ENCODE results near the gene SBF2.

Gene SBF2

GRCh38 chr11:9821008-9821752 lies 472.8 kb downstream of the SBF2 start:
- no peak overlapping the region for H3K9ac ChIP-seq (ENCODE audit: low read depth, low read length)
- H3K4me1 ChIP-seq (ENCODE audit: control insufficient read depth, insufficient read depth, low read length): peaks cover 2% of the 10 kb centered on the region
- H3K9me3 ChIP-seq (replicated peaks; ENCODE audit: low read length): no peaks in the 10 kb centered on the region
- H3K4me2 ChIP-seq (ENCODE audit: low read length): no peak overlapping the region
- no peak overlapping the region for H3K4me3 ChIP-seq (ENCODE audit: low read length)
- H3K27me3 ChIP-seq (ENCODE audit: control insufficient read depth, insufficient read depth, low read length): no peaks in the 10 kb centered on the region
- H3K36me3 ChIP-seq (ENCODE audit: insufficient read depth, low read length): no peaks in the 10 kb centered on the region

DNA sequence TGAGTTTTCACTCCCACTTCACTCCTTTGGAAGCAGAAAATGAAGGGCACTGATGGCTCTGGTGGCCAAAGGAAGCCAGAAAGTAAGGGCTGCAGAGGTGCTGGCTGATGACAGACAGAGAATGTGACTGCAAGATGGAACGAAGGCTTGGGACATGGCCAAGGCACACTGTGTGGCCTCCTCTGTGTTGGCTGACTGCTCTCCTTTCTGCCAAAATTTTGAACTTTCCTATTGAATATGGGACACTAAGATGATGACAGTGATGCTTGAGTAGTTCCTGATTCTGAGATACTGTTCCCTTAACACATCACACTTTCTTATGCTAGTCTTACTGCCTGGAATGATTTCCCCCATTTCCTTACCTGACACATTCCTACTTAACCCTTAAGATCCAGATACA lies 473.8 kb downstream of the SBF2 start:
- Histone ChIP-seq H3K36me3 (ENCODE audit: insufficient read depth, low read length) (no peaks in the 10 kb centered on the region), H3K4me3 (ENCODE audit: low read length) (no peak overlapping the region), H3K4me1 (ENCODE audit: control insufficient read depth, insufficient read depth, low read length) (peaks cover 11% of the 10 kb centered on the region), H3K9ac (ENCODE audit: low read depth, low read length) (no peak overlapping the region), H3K4me2 (ENCODE audit: low read length) (no peak overlapping the region), H3K27me3 (ENCODE audit: control insufficient read depth, insufficient read depth, low read length) (no peaks in the 10 kb centered on the region), H3K9me3 (replicated peaks; ENCODE audit: low read length) (no peaks in the 10 kb centered on the region)

DNA sequence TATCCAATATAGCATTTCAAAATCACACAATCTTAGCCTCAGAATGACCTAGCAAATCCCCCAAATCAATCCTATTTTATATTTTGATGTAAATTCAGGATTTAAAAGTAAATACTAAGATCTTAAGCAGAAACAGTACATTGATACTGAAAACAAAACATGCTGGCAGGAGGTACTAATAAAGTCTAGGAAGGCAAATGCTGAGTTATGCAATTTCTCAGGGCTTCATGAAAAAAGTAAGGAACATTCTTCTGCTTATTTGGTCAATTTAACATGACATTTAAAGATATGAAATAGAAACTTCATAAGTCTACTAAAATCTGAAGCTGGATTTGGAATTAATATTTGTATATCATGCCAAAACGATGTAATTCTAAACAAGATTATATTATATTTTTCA lies 476.8 kb downstream of the SBF2 start:
- Histone ChIP-seq H3K4me1 (ENCODE audit: control insufficient read depth, insufficient read depth, low read length) (peaks cover 21% of the 10 kb centered on the region), H3K36me3 (ENCODE audit: insufficient read depth, low read length) (no peaks in the 10 kb centered on the region), H3K4me3 (ENCODE audit: low read length) (no peak overlapping the region), H3K27me3 (ENCODE audit: control insufficient read depth, insufficient read depth, low read length) (no peaks in the 10 kb centered on the region), H3K9ac (ENCODE audit: low read depth, low read length) (no peak overlapping the region), H3K4me2 (ENCODE audit: low read length) (no peak overlapping the region), H3K9me3 (replicated peaks; ENCODE audit: low read length) (no peaks in the 10 kb centered on the region)

DNA sequence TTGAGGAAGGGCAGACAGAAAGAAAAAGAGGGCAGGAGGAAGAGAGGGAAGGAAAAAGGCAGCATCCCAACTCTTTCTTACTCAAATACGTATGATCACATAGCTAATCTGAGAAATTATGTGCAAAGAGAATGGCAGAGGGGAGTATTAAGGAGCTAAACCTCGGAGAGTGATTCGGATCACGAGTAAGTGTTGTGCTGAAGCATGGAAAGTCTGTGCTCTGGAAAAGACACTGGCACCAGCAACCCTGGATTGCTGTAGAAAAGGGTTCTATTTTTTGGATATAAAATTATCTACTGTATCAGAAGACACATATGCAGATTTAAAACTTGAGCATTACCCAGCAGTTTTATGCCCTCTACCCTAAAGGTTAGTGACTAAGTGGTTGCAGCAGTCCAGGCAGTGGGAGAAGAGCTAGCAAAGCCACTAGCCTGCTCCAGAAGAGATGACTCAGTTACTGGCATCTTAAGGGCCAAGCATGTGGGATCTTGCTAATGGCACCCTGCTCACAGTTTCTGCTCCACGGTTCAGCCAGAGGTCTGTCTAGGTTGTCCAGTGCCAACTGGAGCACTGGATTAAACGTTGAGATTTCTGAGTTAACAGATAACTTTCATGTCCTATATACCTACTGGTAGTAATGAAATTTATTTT lies 478.4 kb downstream of the SBF2 start:
- Histone ChIP-seq H3K4me1 (ENCODE audit: control insufficient read depth, insufficient read depth, low read length) (peaks cover 21% of the 10 kb centered on the region), H3K27me3 (ENCODE audit: control insufficient read depth, insufficient read depth, low read length) (no peaks in the 10 kb centered on the region), H3K9ac (ENCODE audit: low read depth, low read length) (peak overlapping the region; percentile 13), H3K9me3 (replicated peaks; ENCODE audit: low read length) (no peaks in the 10 kb centered on the region), H3K36me3 (ENCODE audit: insufficient read depth, low read length) (peaks cover 7% of the 10 kb centered on the region), H3K4me3 (ENCODE audit: low read length) (no peak overlapping the region), H3K4me2 (ENCODE audit: low read length) (peak overlapping the region; percentile 16)

GRCh38 chr11:9814108-9814507 lies 479.9 kb downstream of the SBF2 start:
- no peak overlapping the region for H3K4me3 ChIP-seq (ENCODE audit: low read length)
- H3K9ac ChIP-seq (ENCODE audit: low read depth, low read length): no peak overlapping the region
- peaks cover 10% of the 10 kb centered on the region for H3K36me3 ChIP-seq (ENCODE audit: insufficient read depth, low read length)
- no peaks in the 10 kb centered on the region for H3K9me3 ChIP-seq (replicated peaks; ENCODE audit: low read length)
- H3K4me1 ChIP-seq (ENCODE audit: control insufficient read depth, insufficient read depth, low read length): peaks cover 21% of the 10 kb centered on the region
- no peaks in the 10 kb centered on the region for H3K27me3 ChIP-seq (ENCODE audit: control insufficient read depth, insufficient read depth, low read length)
- no peak overlapping the region for H3K4me2 ChIP-seq (ENCODE audit: low read length)

- Histone ChIP-seq H3K4me2 (ENCODE audit: low read length) (no peak overlapping the region), H3K4me3 (ENCODE audit: low read length) (no peak overlapping the region), H3K9ac (ENCODE audit: low read depth, low read length) (no peak overlapping the region), H3K36me3 (ENCODE audit: insufficient read depth, low read length) (peaks cover 38% of the 10 kb centered on the region), H3K4me1 (ENCODE audit: control insufficient read depth, insufficient read depth, low read length) (peaks cover 11% of the 10 kb centered on the region), H3K27me3 (ENCODE audit: control insufficient read depth, insufficient read depth, low read length) (no peaks in the 10 kb centered on the region), H3K9me3 (replicated peaks; ENCODE audit: low read length) (no peaks in the 10 kb centered on the region)
Observed at GRCh38 chr11:9808943-9809342, 485.1 kb downstream of the SBF2 start.

- no peaks in the 10 kb centered on the region for H3K9me3 ChIP-seq (replicated peaks; ENCODE audit: low read length)
- no peaks in the 10 kb centered on the region for H3K27me3 ChIP-seq (ENCODE audit: control insufficient read depth, insufficient read depth, low read length)
- peaks cover 38% of the 10 kb centered on the region for H3K36me3 ChIP-seq (ENCODE audit: insufficient read depth, low read length)
- H3K4me1 ChIP-seq (ENCODE audit: control insufficient read depth, insufficient read depth, low read length): peaks cover 27% of the 10 kb centered on the region
- H3K4me2 ChIP-seq (ENCODE audit: low read length): no peak overlapping the region
- H3K4me3 ChIP-seq (ENCODE audit: low read length): no peak overlapping the region
- H3K9ac ChIP-seq (ENCODE audit: low read depth, low read length): no peak overlapping the region
Observed at GRCh38 chr11:9806946-9807687, 486.9 kb downstream of the SBF2 start.

DNA sequence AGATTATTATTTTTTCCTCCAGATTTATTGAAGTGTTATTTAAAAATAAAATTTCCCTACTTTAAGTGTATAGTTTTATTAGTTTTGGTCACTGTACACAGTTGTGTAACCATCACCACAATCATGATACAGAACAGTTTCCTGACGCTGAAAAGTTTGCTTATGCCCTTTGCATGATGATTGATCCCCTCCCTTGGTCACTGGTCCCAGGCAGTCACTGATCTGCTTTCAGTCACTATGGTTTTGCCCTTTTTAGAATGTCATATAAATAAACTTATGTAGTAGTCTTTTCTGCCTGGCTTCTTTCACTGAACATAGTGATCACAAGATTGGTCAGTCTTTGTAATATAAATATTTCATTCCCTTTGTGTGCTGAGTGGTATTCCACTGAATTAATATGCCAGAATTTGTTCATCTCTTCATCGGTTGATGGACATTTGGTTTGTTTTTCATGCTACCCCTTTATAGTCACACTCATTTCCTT lies 489.6 kb downstream of the SBF2 start:
- Histone ChIP-seq H3K4me1 (ENCODE audit: control insufficient read depth, insufficient read depth, low read length) (peaks cover 51% of the 10 kb centered on the region), H3K27me3 (ENCODE audit: control insufficient read depth, insufficient read depth, low read length) (no peaks in the 10 kb centered on the region), H3K4me3 (ENCODE audit: low read length) (no peak overlapping the region), H3K4me2 (ENCODE audit: low read length) (no peak overlapping the region), H3K9ac (ENCODE audit: low read depth, low read length) (no peak overlapping the region), H3K9me3 (replicated peaks; ENCODE audit: low read length) (no peaks in the 10 kb centered on the region), H3K36me3 (ENCODE audit: insufficient read depth, low read length) (peaks cover 28% of the 10 kb centered on the region)

DNA sequence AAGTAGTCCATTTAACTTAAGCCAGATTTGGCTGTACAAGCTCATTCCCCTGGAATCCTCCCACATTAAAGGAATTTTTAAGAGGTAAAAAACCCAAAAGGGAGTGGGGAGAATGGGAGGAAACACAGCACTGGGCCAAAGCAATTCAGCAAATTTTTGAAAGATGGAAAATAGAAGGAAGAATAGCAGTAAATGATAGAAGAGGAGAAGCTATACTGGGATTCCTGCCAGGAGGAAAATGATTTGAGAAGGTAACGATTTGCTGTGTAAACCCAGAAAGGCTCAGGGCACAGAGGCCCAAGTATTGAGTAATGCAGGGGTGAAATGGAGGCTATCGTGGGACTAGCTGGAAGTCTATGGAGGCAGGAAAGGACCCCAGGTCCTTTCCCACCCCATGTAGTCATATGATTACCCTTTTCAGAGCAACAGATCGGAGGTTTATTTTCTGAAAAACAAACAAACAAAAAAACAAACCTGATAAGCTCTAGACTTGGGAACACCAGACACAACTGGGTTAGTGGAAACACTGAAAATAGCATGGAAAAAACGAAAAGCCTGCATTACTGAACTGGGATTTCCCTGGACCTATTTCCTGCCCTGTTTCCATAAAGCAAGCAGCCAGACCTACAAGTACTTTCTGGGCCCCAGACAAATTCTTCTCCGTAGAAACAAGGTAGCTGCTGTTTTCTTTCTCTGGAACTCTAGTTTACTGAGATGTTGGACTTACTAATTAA lies 490.2 kb downstream of the SBF2 start:
- Histone ChIP-seq H3K36me3 (ENCODE audit: insufficient read depth, low read length) (peaks cover 27% of the 10 kb centered on the region), H3K27me3 (ENCODE audit: control insufficient read depth, insufficient read depth, low read length) (no peaks in the 10 kb centered on the region), H3K4me2 (ENCODE audit: low read length) (no peak overlapping the region), H3K4me3 (ENCODE audit: low read length) (no peak overlapping the region), H3K9me3 (replicated peaks; ENCODE audit: low read length) (no peaks in the 10 kb centered on the region), H3K4me1 (ENCODE audit: control insufficient read depth, insufficient read depth, low read length) (peaks cover 54% of the 10 kb centered on the region), H3K9ac (ENCODE audit: low read depth, low read length) (no peak overlapping the region)

DNA sequence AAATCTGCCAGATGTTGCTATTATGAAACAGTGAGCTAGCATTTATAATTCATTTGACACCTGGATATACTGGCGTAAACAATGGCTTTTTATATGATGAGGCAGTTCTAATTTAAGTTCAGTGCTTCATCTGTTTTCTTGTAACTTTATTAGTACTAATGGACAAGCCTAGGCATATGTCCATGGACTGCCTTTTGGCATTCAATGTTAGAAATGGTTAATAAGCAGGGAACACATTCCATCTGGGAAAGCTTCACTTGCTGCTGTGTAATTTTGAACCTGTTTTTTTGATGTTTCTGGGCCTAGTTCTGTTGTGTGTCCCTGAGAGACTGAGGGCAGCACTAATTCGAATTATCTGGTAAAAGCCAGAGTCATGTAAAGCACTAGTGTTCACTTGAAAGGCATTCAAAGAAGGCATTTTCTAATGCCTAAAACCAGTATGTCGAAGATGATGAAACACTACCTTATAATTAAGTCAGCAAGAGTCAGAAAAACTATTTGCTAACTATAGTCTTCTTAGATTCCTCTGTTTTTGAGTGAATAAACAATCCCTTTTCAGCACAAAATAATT lies 491.6 kb downstream of the SBF2 start:
- peak overlapping the region; percentile 42 for H3K9ac ChIP-seq (ENCODE audit: low read depth, low read length)
- peaks cover 54% of the 10 kb centered on the region for H3K4me1 ChIP-seq (ENCODE audit: control insufficient read depth, insufficient read depth, low read length)
- peaks cover 12% of the 10 kb centered on the region for H3K36me3 ChIP-seq (ENCODE audit: insufficient read depth, low read length)
- H3K27me3 ChIP-seq (ENCODE audit: control insufficient read depth, insufficient read depth, low read length): no peaks in the 10 kb centered on the region
- H3K4me3 ChIP-seq (ENCODE audit: low read length): no peak overlapping the region
- H3K9me3 ChIP-seq (replicated peaks; ENCODE audit: low read length): no peaks in the 10 kb centered on the region
- H3K4me2 ChIP-seq (ENCODE audit: low read length): no peak overlapping the region

GRCh38 chr11:9799886-9800285 lies 494.1 kb downstream of the SBF2 start:
- Histone ChIP-seq H3K9me3 (replicated peaks; ENCODE audit: low read length) (no peaks in the 10 kb centered on the region), H3K4me3 (ENCODE audit: low read length) (peak overlapping the region; percentile 5), H3K4me2 (ENCODE audit: low read length) (peak overlapping the region; percentile 1), H3K27me3 (ENCODE audit: control insufficient read depth, insufficient read depth, low read length) (no peaks in the 10 kb centered on the region), H3K36me3 (ENCODE audit: insufficient read depth, low read length) (no peaks in the 10 kb centered on the region), H3K4me1 (ENCODE audit: control insufficient read depth, insufficient read depth, low read length) (peaks cover 54% of the 10 kb centered on the region), H3K9ac (ENCODE audit: low read depth, low read length) (no peak overlapping the region)
